GM12864 (cell line): ENCODE measurements around the gene RASL10A.

Source experiments
- DNase-seq: peaks from one replicate; pipeline ENCODE4 v3.0.0-alpha.2; 2011; ENCODE audit warnings: low read depth
- H3K4me3 ChIP-seq: 2 replicates; pipeline ENCODE4 v1.5.1; 2011; ENCODE audit warnings: mild to moderate bottlenecking, low read depth, low read length, control low read depth
- TF ChIP-seq, protein P1 (sequence below): IDR thresholded peaks from 2 replicates; pipeline ENCODE4 v1.5.1; 2011; ENCODE audit warnings: low read depth, mild to moderate bottlenecking, moderate library complexity, low read length, control low read depth, inconsistent platforms; ENCODE audit errors: missing control alignments

The RASL10A gene

DNA sequence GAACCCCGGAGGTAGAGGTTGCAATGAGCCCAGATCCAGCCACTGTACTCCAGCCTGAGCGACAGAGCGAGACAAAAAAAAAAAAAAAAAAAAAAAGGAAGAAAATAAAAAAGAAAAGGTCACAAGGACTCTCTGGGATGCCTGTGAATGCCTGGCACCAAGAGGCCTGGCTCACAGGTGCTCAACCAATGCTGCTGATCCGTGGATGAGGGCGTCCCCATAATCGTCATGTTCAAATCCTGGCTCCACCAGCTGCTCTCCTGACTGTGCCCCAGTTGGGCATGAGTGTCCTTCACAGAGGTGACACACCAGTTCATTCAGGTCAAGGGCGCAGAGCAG lies 9.7 kb downstream of the RASL10A start:
- TF ChIP-seq, protein P1, sequence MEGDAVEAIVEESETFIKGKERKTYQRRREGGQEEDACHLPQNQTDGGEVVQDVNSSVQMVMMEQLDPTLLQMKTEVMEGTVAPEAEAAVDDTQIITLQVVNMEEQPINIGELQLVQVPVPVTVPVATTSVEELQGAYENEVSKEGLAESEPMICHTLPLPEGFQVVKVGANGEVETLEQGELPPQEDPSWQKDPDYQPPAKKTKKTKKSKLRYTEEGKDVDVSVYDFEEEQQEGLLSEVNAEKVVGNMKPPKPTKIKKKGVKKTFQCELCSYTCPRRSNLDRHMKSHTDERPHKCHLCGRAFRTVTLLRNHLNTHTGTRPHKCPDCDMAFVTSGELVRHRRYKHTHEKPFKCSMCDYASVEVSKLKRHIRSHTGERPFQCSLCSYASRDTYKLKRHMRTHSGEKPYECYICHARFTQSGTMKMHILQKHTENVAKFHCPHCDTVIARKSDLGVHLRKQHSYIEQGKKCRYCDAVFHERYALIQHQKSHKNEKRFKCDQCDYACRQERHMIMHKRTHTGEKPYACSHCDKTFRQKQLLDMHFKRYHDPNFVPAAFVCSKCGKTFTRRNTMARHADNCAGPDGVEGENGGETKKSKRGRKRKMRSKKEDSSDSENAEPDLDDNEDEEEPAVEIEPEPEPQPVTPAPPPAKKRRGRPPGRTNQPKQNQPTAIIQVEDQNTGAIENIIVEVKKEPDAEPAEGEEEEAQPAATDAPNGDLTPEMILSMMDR: no peak
- no peak for DNase-seq
- no peak overlapping the region for H3K4me3 ChIP-seq

DNA sequence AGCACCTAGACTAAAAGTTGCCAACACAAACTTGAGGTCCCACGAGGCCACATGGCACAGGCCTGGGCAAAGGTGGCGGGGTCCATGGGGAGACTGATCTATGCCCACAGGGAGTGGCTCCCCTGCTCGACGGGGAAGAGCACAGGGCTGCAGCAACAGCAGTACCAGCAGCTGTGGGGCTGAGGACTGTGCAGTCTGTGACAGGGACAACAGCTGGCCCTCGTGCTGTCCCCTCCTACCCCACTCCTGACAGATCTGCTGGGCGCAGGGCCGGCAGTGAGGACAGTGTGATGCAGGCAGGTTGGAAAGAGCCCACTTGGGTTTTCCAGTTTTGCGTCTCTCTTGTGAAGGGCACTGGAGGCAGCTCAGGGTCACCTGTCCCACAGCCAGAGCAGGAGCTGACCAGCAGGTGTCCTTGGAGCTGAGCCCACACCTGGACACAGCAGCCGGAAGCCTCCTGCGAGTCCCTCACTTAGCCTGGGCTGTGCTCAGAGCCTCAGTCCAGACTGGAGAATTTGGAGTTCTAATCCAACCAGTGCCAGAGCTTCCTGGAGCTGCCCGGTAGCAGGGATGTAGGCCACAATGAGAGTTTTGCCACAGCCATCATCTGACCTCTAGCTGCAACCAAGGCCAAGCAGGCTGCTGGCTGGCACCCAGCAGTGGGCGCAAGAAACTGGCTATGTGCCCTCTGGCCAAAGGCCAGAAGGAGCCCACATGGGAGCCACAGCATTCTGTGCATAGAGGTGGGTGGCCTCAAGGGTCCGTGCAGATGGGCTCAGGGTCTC lies 12.6 kb downstream of the RASL10A start:
- no peak overlapping the region for H3K4me3 ChIP-seq
- TF ChIP-seq, protein P1: no peak
- no peak for DNase-seq

DNA sequence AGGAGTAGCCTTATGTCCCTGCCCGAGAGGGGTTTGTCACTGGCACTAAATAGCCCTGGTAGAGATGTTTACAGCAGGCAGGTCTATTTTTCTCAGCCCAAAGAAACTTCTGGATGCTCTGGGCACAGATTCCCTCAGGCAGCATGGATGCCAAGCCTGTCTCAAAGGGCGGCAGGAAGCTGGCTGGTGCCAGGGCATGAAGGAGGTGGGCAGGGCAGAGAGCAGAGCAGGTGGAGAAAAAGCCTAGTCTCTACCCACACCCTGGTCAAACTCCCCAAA lies 13.2 kb downstream of the RASL10A start:
- no peak for DNase-seq
- TF ChIP-seq, protein P1: no peak
- H3K4me3 ChIP-seq: no peak overlapping the region

DNA sequence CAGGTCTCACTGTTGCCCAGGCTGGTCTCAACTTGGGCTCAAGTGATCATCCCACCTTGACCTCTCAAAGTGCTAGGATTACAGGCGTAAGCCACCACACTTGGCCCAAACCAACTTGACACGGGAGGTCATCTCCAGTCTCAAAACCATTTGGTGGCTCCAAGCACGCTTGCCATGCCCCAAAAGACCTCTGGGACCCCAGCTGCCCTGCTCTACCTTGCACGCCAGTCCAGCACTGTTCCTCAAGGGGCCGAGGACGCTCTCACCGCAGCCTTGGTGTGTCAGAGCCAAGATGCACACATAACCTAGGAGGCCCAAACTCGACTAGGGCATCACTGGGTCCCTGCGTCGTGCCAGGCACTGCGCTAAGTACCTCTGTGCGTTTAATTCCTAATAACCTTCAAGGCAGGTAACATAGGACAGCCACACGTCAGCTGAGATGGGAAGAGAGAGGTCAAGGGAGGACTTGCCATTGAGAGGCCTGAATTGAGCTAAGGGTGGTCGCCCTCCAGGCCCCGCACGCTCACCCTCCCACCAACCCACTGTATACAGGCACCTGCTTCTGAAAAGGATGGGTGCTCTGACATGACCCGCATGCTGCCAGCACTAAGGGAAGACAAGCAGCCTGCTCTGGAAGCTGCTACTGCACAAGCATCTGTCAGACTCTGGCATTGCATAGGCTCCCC lies 13.6 kb downstream of the RASL10A start:
- no peak overlapping the region for H3K4me3 ChIP-seq
- DNase-seq: no peak
- TF ChIP-seq, protein P1: no peak

DNA sequence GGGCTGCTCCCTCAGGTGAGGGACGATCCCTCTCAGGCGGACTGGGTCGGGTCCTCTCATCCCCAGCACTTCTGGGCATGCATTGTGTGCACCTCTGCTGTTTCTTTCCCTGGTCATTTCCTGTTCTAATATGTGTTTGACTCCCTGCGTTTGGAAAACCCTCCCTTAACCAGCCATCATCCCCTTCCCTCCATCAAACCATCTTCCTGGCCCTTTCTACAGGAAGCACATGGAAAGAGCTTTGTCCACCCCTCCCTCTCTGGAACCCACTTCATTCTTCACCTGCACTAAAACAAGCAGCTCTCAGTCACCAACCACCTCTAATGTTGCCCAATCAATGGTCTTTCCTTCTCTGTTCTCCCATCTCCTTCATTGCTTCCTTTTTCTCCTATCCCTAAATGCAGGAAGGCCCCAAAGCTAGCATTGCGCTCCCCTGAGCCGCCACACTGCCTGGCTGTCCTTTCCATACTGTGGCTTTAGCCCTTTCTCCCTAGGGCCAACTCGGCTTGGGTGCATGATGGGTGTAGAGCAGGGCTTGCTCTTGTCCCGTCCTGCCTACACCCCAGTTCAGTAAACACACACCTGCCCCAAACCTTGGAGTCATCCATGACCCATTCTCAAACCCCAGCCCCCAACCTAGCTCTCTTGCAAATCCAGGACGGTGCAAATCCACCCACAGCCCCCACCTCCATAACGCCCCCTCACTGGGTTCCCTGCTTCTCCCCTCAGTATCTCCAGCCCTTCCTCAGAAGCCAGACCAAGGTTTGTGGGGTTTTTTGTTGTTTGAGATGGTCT lies 14.5 kb downstream of the RASL10A start:
- DNase-seq: no peak
- TF ChIP-seq, protein P1: no peak
- no peak overlapping the region for H3K4me3 ChIP-seq

DNA sequence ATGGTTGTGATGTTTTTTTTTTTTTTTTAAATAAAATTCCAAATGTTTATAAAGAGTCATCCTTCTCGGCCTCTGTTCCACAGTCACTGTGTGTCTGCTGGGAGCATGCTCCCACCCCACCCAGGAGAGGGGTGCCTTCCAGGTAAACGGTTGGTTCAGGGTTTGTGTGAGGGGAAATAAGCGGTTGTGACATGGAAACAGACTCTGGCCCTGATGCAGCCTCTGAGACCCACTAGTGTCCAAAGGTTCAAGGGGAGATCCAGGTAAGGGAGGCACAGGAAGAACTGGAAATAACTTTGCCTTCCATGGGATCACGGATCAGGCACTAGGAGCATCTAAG lies 15.1 kb downstream of the RASL10A start:
- TF ChIP-seq, protein P1: no peak
- DNase-seq: no peak
- no peak overlapping the region for H3K4me3 ChIP-seq
